HG02981 (cell line): Measurements from ENCODE around the gene ERP44.
"Not testable (repeated sequence)": the region's sequence is repeated elsewhere in the genome, so short reads cannot be mapped to it uniquely, and the experiment has no call there.

Experiments
- ATAC-seq: cut with Tn5 transposase; IDR thresholded peaks from one replicate; pipeline ENCODE4 v1.9.1; 2021; ENCODE audit warnings: mild to moderate bottlenecking, moderate library complexity; ENCODE audit not compliant: unreplicated experiment

ERP44 gene

GRCh38 chr9:100019541-100019940 lies 79.3 kb downstream of the ERP44 start:
- ATAC-seq, result no peak

GRCh38 chr9:100014846-100015245 lies 84.0 kb downstream of the ERP44 start:
- no peak for ATAC-seq

GRCh38 chr9:100013573-100013972 lies 85.2 kb downstream of the ERP44 start:
- no peak for ATAC-seq

GRCh38 chr9:100012279-100012678 lies 86.5 kb downstream of the ERP44 start:
- no peak for ATAC-seq

GRCh38 chr9:100011062-100011681 lies 87.6 kb downstream of the ERP44 start:
- no peak for ATAC-seq

- ATAC-seq, result no peak
Measured at GRCh38 chr9:99999797-100000196, 99.0 kb downstream of the ERP44 start.

- no peak for ATAC-seq
Measured at GRCh38 chr9:99998866-99999265, 99.9 kb downstream of the ERP44 start.

- ATAC-seq, result no peak
Measured at GRCh38 chr9:99998266-99998665, 100.5 kb downstream of the ERP44 start.

GRCh38 chr9:99990508-99990907 lies 108.3 kb downstream of the ERP44 start:
- ATAC-seq, result not testable (repeated sequence)

- no peak for ATAC-seq
Measured at GRCh38 chr9:99986642-99987041, 112.2 kb downstream of the ERP44 start.

- no peak for ATAC-seq
Measured at GRCh38 chr9:99980598-99980997, 118.2 kb downstream of the ERP44 start.

- ATAC-seq, result no peak
Measured at GRCh38 chr9:99978221-99978620, 120.6 kb downstream of the ERP44 start.

- no peak for ATAC-seq
Measured at GRCh38 chr9:99977033-99977792, 121.6 kb downstream of the ERP44 start.

- ATAC-seq, result no peak
Measured at GRCh38 chr9:99973455-99973854, 125.3 kb downstream of the ERP44 start.

- ATAC-seq, result no peak
Measured at GRCh38 chr9:99971410-99971809, 127.4 kb downstream of the ERP44 start.

- ATAC-seq, result no peak
Measured at GRCh38 chr9:99970481-99970880, 128.3 kb downstream of the ERP44 start.

GRCh38 chr9:99967457-99967856 lies 131.3 kb downstream of the ERP44 start:
- no peak for ATAC-seq

- no peak for ATAC-seq
Measured at GRCh38 chr9:99966716-99967115, 132.1 kb downstream of the ERP44 start.

- ATAC-seq, result no peak
Measured at GRCh38 chr9:99966001-99966400, 132.8 kb downstream of the ERP44 start.

- ATAC-seq, result no peak
Measured at GRCh38 chr9:99964336-99964735, 134.5 kb downstream of the ERP44 start.

GRCh38 chr9:99962680-99963261 lies 136.0 kb downstream of the ERP44 start:
- ATAC-seq, result no peak

- no peak for ATAC-seq
Measured at GRCh38 chr9:99955606-99956005, 143.2 kb downstream of the ERP44 start.
